ENCODE measurements around the gene SH3RF2. TPM values are rescaled to one million over a fixed set of nuclear protein-coding genes. Genes with fewer than 3 reads are reported as not detected.
"Not testable (repeated sequence)": the region's sequence is repeated elsewhere in the genome, so short reads cannot be mapped to it uniquely, and the experiment has no call there.

The SH3RF2 gene
- total and polyA plus RNA-seq, 2 of the 13 experiments (the other 11 are each of a cell fraction or from before 2014, with no cell fraction given): 2.6 to 3.7 TPM

- CTCF ChIA-PET (ENCODE audit: low intra/inter-chr PET ratio, low total read pairs): no interaction called here
- Histone ChIP-seq H3K79me2 (ENCODE audit: insufficient read depth, low read length) (no peaks in the 10 kb centered on the region), H3K9ac (ENCODE audit: insufficient read depth, low read depth, low read length) (no peak overlapping the region), H3K4me1 (ENCODE audit: insufficient read depth, low read length) (no peaks in the 10 kb centered on the region), H3K36me3 (replicated peaks in 1 of 2; ENCODE audit: control insufficient read depth in 1 of 2, insufficient read depth in 2 of 2, low read length in 2 of 2) (peaks cover 0 to 9% of the 10 kb centered on the region in 2 experiments; a peak in 1 of 5 replicates), H3K27ac (ENCODE audit: extremely low read length, insufficient read depth, low read length) (no peak overlapping the region), H2AFZ (ENCODE audit: low read length) (no peak overlapping the region), H3K27me3 (ENCODE audit: control insufficient read depth in 1 of 2, insufficient read depth in 2 of 2, low read length in 2 of 2) (no peaks in the 10 kb centered on the region), H3K4me2 (ENCODE audit: low read depth, low read length) (no peak overlapping the region), H3K4me3 (replicated peaks in 1 of 3; ENCODE audit: insufficient read depth in 1 of 3, low read depth in 2 of 3, low read length in 3 of 3) (no peak overlapping the region), H3K9me3 (ENCODE audit: low read length) (no peaks in the 10 kb centered on the region), H4K20me1 (ENCODE audit: insufficient read depth, low read length) (no peaks in the 10 kb centered on the region)
- ATAC-seq (no peak), FAIRE-seq (no peak), DNase-seq (ENCODE audit: low spot score) (no peak)
- POLR2A ChIA-PET: no interaction called here
- 29% methylated on average over 1 of the region's 1 CpG for WGBS (ENCODE audit: low lambda C conversion rate)
- TF ChIP-seq MATR3 (CRISPR knock-in tag; IDR thresholded peaks at IDR 0.05) (no peak), PHF8 (CRISPR knock-in tag; IDR thresholded peaks at IDR 0.05) (no peak), CEBPB (IDR thresholded peaks at IDR 0.05; ENCODE audit: borderline replicate concordance, low read depth, low read length) (peak; percentile 18; the same call in 1 of the 2 replicates), ZNF33A (CRISPR knock-in tag; IDR thresholded peaks at IDR 0.05; ENCODE audit: borderline replicate concordance) (no peak), CEBPG (CRISPR knock-in tag; IDR thresholded peaks at IDR 0.05) (0 out of 2 replicates have a peak, but pooled peaks have one; percentile 22), NAIF1 (CRISPR knock-in tag; IDR thresholded peaks at IDR 0.05; ENCODE audit: borderline replicate concordance) (no peak), ZNF121 (CRISPR knock-in tag; IDR thresholded peaks at IDR 0.05) (0 out of 2 replicates have a peak, but pooled peaks have one; percentile 17), ZBTB44 (CRISPR knock-in tag; IDR thresholded peaks at IDR 0.05) (no peak), FOXM1 (CRISPR knock-in tag; IDR thresholded peaks at IDR 0.05) (no peak)
- in situ Hi-C loops (cut with HindIII; ENCODE audit: extremely low pct_ligation_motif_present, low pct_unique_long_range_greater_than_20kb) (no loop called here), intact Hi-C loops (cut with micrococcal nuclease; ENCODE audit: unreplicated experiment) (no loop called here)
- BruUV-seq (replicated peaks): no TSS peak
These were observed 171.5 kb downstream of the SH3RF2 start for GRCh38 chr5:146107901-146108300.

DNA sequence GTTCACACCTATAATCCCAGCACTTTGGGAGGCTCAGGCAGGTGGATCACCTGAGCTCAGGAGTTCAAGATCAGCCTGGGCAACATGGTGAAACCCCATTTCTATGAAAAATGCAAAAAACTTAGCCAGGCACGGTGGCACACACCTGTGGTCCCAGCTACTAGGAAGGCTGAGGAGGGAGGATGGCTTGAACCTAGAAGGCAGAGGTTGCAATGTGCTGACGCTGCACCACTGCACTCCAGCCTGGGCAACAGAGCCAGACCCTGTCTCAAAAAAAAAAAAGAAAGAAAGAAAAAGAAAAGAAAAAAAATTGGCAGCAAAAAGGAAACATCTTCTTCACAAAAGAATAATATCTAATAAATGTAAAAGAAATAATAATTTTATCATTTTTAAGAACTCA, 172.5 kb downstream of the SH3RF2 start:
- H3K27me3 ChIP-seq (ENCODE audit: control insufficient read depth in 1 of 2, insufficient read depth in 2 of 2, low read length in 2 of 2); H3K9me3 ChIP-seq (ENCODE audit: low read length); H2AFZ ChIP-seq (ENCODE audit: low read length); ATAC-seq; H3K79me2 ChIP-seq (ENCODE audit: insufficient read depth, low read length); H3K9ac ChIP-seq (ENCODE audit: insufficient read depth, low read depth, low read length); intact Hi-C loops (cut with micrococcal nuclease; ENCODE audit: unreplicated experiment); H3K4me1 ChIP-seq (ENCODE audit: insufficient read depth, low read length); FAIRE-seq; CTCF ChIA-PET (ENCODE audit: low intra/inter-chr PET ratio, low total read pairs); POLR2A ChIA-PET; in situ Hi-C loops (cut with HindIII; ENCODE audit: extremely low pct_ligation_motif_present, low pct_unique_long_range_greater_than_20kb); H3K4me3 ChIP-seq (replicated peaks in 1 of 3; ENCODE audit: insufficient read depth in 1 of 3, low read depth in 2 of 3, low read length in 3 of 3); DNase-seq (ENCODE audit: low spot score); H3K27ac ChIP-seq (ENCODE audit: extremely low read length, insufficient read depth, low read length); H3K4me2 ChIP-seq (ENCODE audit: low read depth, low read length); BruUV-seq (replicated peaks); H4K20me1 ChIP-seq (ENCODE audit: insufficient read depth, low read length): not testable (repeated sequence)
- WGBS (ENCODE audit: low lambda C conversion rate): 80% methylated on average over 2 of the region's 2 CpGs
- H3K36me3 ChIP-seq (replicated peaks in 1 of 2; ENCODE audit: control insufficient read depth in 1 of 2, insufficient read depth in 2 of 2, low read length in 2 of 2): peaks cover 0 to 17% of the 10 kb centered on the region in 2 experiments; a peak in 2 of 5 replicates
